ENCODE measurements around the gene ATCAY.

DNA sequence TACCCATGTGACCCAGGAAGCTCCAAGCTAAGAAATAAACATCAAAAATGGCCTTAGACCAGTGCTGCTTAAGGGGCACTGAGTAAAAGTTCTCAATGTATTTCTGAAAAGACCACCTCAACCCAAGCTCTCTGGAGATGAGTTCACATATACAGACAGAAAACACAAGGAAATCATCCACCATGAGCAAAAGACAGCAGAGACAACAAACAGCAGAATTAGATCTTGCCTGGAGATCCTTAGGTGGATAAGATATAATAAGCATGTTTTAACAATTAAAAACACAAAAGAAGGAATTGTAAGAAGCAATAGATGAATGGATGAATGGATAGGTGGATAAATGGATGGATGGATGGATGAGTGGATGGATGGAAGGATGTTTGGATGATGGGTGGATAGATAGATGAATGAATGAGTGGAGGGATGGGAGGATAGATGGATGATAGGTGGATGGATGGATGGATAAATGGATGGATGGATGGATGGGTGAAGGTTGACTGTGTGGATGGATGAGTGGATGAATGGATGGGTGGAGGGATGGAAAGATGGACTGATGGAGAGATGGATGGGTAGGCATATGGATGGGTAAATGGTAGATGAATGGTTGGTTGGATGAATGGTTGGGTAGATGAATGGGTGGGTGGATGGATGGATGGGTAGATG is 42.7 kb downstream of the ATCAY start:
- TF ChIP-seq POLR2A (IDR thresholded peaks at IDR 0.05): no peak
- TF ChIP-seq, protein P1, sequence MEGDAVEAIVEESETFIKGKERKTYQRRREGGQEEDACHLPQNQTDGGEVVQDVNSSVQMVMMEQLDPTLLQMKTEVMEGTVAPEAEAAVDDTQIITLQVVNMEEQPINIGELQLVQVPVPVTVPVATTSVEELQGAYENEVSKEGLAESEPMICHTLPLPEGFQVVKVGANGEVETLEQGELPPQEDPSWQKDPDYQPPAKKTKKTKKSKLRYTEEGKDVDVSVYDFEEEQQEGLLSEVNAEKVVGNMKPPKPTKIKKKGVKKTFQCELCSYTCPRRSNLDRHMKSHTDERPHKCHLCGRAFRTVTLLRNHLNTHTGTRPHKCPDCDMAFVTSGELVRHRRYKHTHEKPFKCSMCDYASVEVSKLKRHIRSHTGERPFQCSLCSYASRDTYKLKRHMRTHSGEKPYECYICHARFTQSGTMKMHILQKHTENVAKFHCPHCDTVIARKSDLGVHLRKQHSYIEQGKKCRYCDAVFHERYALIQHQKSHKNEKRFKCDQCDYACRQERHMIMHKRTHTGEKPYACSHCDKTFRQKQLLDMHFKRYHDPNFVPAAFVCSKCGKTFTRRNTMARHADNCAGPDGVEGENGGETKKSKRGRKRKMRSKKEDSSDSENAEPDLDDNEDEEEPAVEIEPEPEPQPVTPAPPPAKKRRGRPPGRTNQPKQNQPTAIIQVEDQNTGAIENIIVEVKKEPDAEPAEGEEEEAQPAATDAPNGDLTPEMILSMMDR (IDR thresholded peaks at IDR 0.05): no peak

Measured in testis (tissue), 2 donors.